ENCODE data around the gene APBA2. TPM values are rescaled to one million over a fixed set of nuclear protein-coding genes. Genes with fewer than 3 reads are reported as not detected.

The APBA2 gene
- polyA plus RNA-seq, 1 donor = 12.6 TPM

DNA sequence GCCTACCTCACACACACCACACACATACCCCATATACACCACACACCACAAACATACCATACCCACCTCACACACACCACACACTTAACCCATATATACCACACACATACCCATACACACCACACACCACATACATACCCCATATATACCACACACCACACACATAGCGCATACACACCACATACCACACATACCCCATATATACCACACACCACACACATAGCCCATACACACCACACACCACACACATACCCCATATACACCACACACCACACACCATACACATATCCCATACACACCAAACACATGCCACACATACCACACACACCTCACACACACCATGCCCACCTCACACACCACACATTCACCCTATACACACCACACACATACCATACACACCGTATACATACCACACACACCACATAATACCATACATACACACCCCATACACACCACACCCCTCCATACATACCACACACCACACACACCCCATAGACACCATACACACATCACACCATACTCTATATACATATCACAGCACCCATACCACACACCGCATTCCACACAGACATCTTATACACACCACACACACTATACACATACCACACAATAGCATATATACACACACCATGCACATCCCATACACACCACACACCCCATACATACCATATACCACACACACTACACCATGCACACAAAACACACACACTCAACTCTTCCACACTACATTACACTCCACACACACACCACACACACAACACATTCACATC lies 29.5 kb downstream of the APBA2 start:
- no peak for DNase-seq

DNA sequence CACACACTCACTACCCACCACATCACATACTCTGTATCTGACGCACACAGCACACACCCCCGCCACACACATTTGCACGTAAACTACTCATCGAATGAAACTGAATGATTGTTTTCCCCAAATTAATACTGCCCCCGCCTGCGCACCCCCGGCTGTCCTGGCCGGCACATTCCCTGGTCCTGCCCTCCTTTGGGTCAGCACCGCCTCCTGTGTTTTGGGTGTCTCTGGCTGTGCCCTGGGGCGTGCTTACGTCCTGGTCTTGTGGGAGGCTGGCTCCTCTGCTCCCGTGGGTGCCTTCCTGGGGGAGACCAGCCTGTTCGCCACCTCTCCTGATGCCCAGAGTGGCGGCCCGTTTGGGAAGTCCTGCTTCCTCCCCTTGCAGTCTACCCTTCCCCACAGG lies 30.2 kb downstream of the APBA2 start:
- DNase-seq = no peak

- no peak for DNase-seq
Measured at GRCh38 chr15:28917791-28918140, 32.0 kb downstream of the APBA2 start.

DNA sequence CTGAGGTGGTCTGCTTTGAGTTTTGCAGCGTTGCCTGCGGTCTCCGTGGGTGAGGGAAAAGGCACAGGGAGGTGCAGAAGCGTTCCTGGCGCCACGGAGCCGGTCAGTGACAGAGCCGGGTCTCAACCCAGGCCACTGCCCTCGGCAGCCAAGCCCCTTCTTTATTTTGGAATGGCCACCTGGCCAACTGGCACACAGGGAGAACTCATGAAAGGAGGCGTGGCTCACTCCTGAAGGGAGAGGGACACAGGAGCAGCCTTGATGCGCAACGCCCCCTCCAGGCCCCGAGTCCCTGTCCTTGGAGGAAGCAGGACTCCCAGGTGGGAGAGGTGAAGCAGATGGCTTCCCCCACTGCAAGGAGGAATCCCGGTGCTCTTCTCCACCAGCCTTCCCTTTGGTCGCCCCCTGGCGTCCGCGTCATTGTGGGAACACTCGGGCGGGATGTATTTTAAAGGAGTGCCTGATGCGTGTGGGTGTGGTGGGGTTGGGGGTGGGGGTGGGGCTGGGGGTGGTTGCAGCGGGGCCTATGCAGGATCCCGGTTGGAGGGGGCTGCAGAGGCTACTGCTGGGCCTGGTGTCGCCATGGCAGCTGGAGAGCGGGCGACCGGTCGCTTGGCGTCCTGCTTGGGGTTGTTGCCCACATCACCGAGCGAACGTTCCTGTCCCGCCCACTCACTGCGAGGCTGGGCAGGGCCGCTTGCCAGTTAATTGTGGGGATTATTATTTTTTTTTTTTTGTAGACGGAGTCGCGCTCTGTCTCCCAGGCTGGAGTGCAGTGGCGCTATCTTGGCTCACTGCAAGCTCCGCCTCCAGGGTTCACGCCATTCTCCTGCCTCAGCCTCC lies 32.6 kb downstream of the APBA2 start:
- DNase-seq = no peak

DNA sequence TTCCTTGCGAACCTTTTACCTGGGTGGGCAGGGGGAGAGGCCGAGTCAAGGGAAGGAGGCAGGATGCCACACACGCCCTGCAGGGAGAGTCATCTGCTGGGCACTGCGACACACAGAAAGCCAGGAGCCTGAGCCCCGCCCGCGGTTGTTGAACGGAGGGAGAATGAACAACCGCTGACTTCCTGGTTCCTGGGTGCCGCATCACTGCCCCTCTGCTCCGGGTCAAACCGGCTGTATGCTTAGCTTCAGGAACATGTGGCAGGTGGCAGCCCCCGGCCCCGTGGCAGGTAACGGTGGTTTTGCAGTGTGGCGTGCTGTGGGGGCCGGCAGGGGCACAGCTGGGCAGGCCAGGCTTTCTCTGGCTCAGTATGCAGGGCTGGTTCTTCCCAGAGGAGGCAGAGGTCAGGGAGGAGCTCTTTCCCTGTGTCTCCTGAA lies 33.4 kb downstream of the APBA2 start:
- DNase-seq = peak; percentile 40

- DNase-seq = no peak
Measured at GRCh38 chr15:28919679-28920655, 34.2 kb downstream of the APBA2 start.

DNA sequence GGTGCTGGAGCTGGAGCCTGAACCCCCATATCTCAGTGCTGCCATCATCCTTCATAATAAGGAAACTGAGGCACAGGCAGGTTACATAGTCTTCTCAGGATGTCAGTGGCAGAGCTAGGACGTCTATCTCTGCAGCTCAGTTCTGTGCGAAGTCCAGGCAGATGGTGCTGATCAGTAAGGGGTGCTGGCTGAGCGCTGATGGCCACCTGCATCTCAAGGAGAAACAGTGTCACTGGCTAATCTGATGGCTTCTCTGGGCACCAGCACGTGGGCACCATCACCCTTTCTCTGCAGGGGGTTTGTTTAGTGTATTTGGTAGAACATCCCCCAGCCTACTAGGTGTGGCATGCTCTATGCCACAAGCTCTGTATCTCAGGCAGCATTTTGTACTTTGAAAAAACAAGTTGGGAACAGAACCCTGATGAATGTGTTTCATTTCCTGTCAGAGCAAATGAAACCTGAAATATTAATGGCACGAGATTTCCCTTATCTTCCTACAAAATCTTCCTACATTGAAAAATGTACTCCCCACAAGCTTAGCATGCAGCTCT lies 35.1 kb downstream of the APBA2 start:
- no peak for DNase-seq

GRCh38 chr15:28921336-28921735 lies 35.6 kb downstream of the APBA2 start:
- DNase-seq = no peak

DNA sequence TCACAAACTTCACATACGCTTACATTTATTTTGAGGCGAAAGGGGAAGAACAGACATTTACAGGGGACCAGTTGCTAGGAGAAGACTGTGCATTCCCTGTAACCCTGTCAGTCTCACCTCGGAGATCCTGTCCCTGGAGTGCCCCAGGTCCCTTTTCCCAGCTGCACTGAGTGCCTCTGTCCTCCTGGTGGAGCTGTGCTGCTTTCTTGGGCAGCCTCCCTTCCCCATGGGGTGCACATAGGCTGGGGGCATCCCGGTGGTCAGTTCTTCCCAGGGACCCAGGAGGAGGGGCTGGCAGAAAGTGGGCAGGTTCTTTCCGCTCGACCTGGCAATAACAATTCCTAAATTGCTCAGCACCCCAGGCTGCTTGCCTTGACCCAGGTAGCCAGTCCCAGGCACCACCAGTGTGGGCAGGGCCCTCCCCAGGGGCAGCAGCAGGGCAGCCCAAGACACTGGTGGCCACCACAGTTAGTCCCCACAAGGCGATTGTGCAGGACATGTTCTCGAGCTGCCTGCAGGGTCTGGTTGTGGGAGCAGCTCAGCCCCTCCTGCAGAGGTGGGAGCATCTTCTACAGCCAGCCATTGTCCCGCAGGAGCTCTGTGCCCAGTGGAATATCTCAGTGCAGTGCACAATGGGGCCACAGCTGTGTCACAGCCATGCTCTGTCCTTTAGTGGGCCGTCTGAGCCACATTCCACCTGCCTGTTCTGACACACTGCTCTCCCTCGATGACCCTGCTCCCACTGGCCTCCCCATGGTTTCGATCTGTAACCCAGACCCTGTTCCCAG lies 36.3 kb downstream of the APBA2 start:
- DNase-seq = no peak

- no peak for DNase-seq
Measured at GRCh38 chr15:28922707-28923012, 36.9 kb downstream of the APBA2 start.

GRCh38 chr15:28923726-28924280 lies 38.0 kb downstream of the APBA2 start:
- DNase-seq = no peak

DNA sequence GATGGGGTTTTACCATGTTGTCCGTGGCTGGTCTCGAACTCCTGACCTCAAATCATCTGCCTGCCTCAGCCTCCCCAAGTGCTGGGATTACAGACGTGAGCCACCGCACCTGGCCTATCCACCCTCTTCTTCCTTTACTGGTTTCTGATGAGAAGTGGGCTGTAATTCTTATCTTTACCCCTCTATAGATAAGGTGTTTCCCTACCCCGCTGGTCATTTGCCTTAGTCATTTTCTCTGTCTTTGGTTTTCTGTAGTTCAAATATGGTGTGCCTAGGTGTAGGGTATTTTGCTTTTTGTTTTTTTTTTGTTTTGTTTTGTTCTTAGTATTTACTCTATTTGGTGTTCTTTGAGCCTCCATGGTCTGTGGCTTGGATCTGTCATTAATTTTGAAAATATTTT lies 41.3 kb downstream of the APBA2 start:
- no peak for DNase-seq

- DNase-seq = no peak
Measured at GRCh38 chr15:28929200-28929599, 43.4 kb downstream of the APBA2 start.

- DNase-seq = no peak
Measured at GRCh38 chr15:28930011-28930410, 44.2 kb downstream of the APBA2 start.

DNA sequence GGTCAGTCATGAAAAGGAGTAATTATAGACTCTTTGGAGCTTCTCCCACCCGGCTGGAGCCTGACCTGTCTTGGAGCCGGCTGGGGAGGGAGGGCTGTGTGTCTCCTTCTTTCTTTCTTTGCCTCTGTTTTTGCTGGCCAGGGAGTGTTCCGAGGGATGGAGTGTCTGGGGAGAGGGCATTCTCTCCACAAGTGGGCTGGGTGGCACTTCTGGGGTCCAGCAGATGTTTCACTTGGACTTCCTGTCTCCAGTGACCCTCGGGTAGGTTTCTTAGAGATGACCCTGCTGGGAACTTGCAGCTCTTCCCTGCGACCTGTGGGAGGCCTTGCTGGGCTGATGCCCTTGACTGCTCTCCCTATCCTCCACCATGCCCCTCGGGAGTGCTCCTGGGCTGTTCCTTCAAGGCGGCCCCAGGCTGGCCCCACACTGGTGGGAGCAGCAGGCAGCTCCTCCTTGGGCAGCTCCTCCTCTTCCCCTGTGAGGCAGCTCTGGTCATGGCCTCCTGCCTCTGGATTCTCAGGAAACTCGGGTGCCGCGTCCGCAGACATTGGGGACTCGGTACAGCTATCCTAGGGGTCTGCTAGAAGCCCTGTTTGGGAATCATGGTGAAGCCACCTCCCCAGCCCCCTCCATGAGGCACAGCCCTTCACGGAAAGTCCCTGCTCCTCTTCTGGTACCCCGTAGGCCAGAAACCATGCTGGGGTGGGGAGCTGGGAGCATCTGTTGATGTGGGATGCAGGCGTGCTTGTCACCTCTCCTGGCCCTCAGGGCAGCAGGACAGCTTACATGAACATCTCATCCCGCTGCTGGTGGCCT lies 44.9 kb downstream of the APBA2 start:
- no peak for DNase-seq

DNA sequence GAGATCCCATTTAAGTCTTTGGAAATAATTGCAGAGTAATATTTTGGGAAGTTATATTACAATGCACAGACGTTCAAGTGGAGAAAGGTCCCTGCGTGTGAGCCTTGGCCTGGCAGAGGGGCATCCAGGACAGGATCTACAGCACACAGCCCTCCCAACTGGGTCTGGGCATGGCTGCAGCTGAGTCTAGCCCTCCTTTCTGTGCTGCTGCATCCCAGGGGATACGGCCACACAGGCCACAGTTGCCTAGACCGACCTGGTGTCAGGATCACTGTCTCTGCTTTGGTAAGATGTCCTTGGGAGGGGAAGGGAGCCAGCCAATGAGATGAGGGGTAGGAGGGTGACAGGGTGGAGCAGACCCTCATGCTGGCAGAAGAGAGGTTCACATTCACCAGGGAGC lies 46.1 kb downstream of the APBA2 start:
- DNase-seq = no peak

GRCh38 chr15:28932361-28932760 lies 46.6 kb downstream of the APBA2 start:
- DNase-seq = no peak

DNA sequence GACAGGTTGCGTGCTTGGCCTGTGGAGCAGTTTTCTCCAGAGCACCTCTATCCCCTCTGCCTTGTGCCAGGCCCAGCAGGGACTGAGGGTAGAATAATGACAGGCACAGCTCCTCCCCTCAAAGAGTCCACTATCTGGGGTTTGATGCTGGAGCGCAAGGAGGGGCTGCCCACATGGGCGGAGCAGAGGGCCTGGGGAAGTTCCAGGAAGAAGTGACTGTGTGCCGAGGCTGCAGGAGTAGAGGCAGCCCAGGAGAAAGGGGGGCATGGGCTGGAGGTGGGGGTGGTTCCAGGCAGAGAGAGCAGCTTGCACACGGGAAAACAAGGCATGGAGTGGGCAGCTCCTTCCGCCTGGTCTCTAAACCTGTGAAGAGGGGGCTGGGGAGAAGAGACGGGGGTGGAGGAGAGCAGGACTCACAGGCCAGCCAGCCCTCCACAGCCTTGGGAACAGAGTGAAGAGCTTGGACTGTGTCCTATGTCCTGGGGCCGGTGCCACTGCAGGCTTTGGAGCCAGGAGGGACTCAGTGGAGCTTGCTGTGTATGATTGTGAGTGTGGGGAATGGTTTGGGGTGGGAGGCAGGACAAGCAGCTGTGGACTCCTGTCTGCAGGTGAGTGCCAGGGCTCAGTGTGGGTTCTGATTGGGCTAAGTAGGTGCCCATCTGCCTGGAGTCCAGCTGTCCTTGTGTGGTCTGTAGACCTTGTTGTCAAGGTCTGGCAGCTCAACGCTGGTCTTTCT lies 48.1 kb downstream of the APBA2 start:
- DNase-seq = no peak

- DNase-seq = no peak
Measured at GRCh38 chr15:28934645-28935044, 48.9 kb downstream of the APBA2 start.

Measured in left kidney (tissue), 2 donors.